Upper lobe of left lung (tissue), 4 donors: ENCODE data around the gene MUC21.

ENCODE experiments used
- EP300 ChIP-seq, 4 donors: sonication (generic); formaldehyde crosslinking; IDR thresholded peaks; one replicate each; pipeline ENCODE4 v1.5.1; 2017; ENCODE audit warnings: antibody characterized with exemption in 4 of 4, control low read depth in 2 of 4
- TF ChIP-seq, protein P1 (sequence below), 6 experiments: fragments of 450-650 bp in 4 of 6; fragments of 200-600 bp in 2 of 6; sonication (generic) in 2 of 6; IDR thresholded peaks; one replicate each; pipeline ENCODE4 v1.5.1; 2016 to 2019; ENCODE audit warnings: antibody characterized with exemption in 6 of 6

- no peak for TF ChIP-seq EP300 (IDR thresholded peaks at IDR 0.05)
- TF ChIP-seq, protein P1, sequence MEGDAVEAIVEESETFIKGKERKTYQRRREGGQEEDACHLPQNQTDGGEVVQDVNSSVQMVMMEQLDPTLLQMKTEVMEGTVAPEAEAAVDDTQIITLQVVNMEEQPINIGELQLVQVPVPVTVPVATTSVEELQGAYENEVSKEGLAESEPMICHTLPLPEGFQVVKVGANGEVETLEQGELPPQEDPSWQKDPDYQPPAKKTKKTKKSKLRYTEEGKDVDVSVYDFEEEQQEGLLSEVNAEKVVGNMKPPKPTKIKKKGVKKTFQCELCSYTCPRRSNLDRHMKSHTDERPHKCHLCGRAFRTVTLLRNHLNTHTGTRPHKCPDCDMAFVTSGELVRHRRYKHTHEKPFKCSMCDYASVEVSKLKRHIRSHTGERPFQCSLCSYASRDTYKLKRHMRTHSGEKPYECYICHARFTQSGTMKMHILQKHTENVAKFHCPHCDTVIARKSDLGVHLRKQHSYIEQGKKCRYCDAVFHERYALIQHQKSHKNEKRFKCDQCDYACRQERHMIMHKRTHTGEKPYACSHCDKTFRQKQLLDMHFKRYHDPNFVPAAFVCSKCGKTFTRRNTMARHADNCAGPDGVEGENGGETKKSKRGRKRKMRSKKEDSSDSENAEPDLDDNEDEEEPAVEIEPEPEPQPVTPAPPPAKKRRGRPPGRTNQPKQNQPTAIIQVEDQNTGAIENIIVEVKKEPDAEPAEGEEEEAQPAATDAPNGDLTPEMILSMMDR (IDR thresholded peaks at IDR 0.05) = no peak
These were observed at the start of gene MUC21 for GRCh38 chr6:30983439-30983838.
